GM12873 (cell line): ENCODE measurements around the gene GNLY.

Experiments used
- CTCF ChIP-seq: IDR thresholded peaks from 2 replicates; pipeline ENCODE4 v1.5.1; 2012; ENCODE audit warnings: low read depth, mild to moderate bottlenecking, moderate library complexity, low read length, control low read depth; ENCODE audit not compliant: insufficient read depth; ENCODE audit errors: missing control alignments

Gene GNLY

DNA sequence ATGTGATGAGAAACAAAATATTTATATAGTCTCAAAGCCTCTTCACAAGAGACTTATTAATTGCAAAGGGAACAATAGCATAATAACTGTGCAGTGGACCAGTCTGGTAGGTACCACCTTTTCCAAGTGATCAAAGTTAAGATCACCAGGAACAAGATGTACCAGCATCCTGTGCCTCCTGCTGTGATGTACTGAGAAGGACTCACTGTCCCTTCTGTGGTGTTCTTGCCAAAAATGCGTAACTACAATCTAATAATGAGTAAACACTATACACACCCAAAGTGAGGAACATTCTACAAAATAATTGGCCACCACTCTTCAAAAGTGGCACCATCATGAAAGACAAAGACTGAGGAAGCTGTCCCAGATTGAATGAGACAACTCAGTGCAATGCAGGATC, 14.5 kb downstream of the GNLY start:
- no peak for TF ChIP-seq CTCF

- no peak for TF ChIP-seq CTCF
Observed at GRCh38 chr2:85709401-85709811, 15.2 kb downstream of the GNLY start.

- no peak for TF ChIP-seq CTCF
Observed at GRCh38 chr2:85710687-85711577, 16.8 kb downstream of the GNLY start.

GRCh38 chr2:85711578-85712060, 17.5 kb downstream of the GNLY start:
- no peak for TF ChIP-seq CTCF

- TF ChIP-seq CTCF = no peak
Observed at GRCh38 chr2:85712336-85712735, 18.2 kb downstream of the GNLY start.

- TF ChIP-seq CTCF = no peak
Observed at GRCh38 chr2:85712849-85713612, 18.9 kb downstream of the GNLY start.

DNA sequence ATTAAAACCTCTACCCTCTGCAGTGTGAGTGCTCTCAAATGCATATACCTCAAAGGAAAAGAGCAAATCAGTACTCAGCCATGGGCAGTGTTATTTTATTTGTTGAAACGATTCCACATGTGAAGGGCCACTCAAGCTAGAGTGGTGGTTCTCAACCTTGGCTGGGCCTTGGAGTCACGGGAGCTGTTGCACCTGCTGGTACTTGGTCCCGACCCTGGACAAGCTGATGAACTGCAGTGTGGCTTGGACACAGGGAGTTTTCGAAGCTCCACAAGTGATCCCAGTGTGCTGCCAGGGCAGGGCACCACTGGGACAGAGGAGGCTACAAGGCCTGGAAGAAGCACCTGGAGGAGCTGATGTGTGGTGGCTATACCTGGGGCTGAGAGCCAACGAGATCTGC, 19.7 kb downstream of the GNLY start:
- no peak for TF ChIP-seq CTCF
